ENCODE data around the gene JAK1.

Gene JAK1

GRCh38 chr1:64874666-64875065 is 91.7 kb downstream of the JAK1 start:
- H2AFZ ChIP-seq (ENCODE audit: low read depth, low read length), result no peak overlapping the region
- no peaks in the 10 kb centered on the region for H3K4me1 ChIP-seq (ENCODE audit: low read length)
- no peaks in the 10 kb centered on the region for H3K27me3 ChIP-seq (ENCODE audit: low read depth, low read length)
- H3K9ac ChIP-seq (ENCODE audit: low read length), result no peak overlapping the region
- no peak overlapping the region for H3K4me2 ChIP-seq (ENCODE audit: low read length)
- H3K36me3 ChIP-seq (replicated peaks; ENCODE audit: low read depth, low read length), result peaks cover 36% of the 10 kb centered on the region
- TF ChIP-seq, protein P1, sequence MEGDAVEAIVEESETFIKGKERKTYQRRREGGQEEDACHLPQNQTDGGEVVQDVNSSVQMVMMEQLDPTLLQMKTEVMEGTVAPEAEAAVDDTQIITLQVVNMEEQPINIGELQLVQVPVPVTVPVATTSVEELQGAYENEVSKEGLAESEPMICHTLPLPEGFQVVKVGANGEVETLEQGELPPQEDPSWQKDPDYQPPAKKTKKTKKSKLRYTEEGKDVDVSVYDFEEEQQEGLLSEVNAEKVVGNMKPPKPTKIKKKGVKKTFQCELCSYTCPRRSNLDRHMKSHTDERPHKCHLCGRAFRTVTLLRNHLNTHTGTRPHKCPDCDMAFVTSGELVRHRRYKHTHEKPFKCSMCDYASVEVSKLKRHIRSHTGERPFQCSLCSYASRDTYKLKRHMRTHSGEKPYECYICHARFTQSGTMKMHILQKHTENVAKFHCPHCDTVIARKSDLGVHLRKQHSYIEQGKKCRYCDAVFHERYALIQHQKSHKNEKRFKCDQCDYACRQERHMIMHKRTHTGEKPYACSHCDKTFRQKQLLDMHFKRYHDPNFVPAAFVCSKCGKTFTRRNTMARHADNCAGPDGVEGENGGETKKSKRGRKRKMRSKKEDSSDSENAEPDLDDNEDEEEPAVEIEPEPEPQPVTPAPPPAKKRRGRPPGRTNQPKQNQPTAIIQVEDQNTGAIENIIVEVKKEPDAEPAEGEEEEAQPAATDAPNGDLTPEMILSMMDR (IDR thresholded peaks at IDR 0.05; ENCODE audit: low read depth, low read length), result no peak
- H3K9me3 ChIP-seq (ENCODE audit: insufficient read depth, low read length), result no peaks in the 10 kb centered on the region
- H3K4me3 ChIP-seq (ENCODE audit: low read length), result no peak overlapping the region
- no peak overlapping the region for H3K27ac ChIP-seq (ENCODE audit: low read length)
- peaks cover 1% of the 10 kb centered on the region; the same call in 1 of the 2 replicates for H4K20me1 ChIP-seq (ENCODE audit: insufficient read depth, low read length)
- H3K79me2 ChIP-seq (ENCODE audit: low read length), result no peaks in the 10 kb centered on the region

- H3K9ac ChIP-seq (ENCODE audit: low read length), result no peak overlapping the region
- 0 out of 2 replicates have a peak, but pooled peaks cover 3% of the 10 kb centered on the region for H4K20me1 ChIP-seq (ENCODE audit: insufficient read depth, low read length)
- H3K4me3 ChIP-seq (ENCODE audit: low read length), result no peak overlapping the region
- no peaks in the 10 kb centered on the region for H3K79me2 ChIP-seq (ENCODE audit: low read length)
- no peak overlapping the region for H2AFZ ChIP-seq (ENCODE audit: low read depth, low read length)
- peaks cover 36% of the 10 kb centered on the region for H3K36me3 ChIP-seq (replicated peaks; ENCODE audit: low read depth, low read length)
- peaks cover 2% of the 10 kb centered on the region; the same call in 1 of the 2 replicates for H3K4me1 ChIP-seq (ENCODE audit: low read length)
- H3K4me2 ChIP-seq (ENCODE audit: low read length), result no peak overlapping the region
- no peaks in the 10 kb centered on the region for H3K27me3 ChIP-seq (ENCODE audit: low read depth, low read length)
- TF ChIP-seq EZH2phosphoT487 (IDR thresholded peaks at IDR 0.05; ENCODE audit: low read depth), result no peak
- TF ChIP-seq, protein P1 (IDR thresholded peaks at IDR 0.05; ENCODE audit: low read depth, low read length), result no peak
- H3K27ac ChIP-seq (ENCODE audit: low read length), result no peak overlapping the region
- H3K9me3 ChIP-seq (ENCODE audit: insufficient read depth, low read length), result no peaks in the 10 kb centered on the region
These were observed 92.8 kb downstream of the JAK1 start for GRCh38 chr1:64873576-64873975.

DNA sequence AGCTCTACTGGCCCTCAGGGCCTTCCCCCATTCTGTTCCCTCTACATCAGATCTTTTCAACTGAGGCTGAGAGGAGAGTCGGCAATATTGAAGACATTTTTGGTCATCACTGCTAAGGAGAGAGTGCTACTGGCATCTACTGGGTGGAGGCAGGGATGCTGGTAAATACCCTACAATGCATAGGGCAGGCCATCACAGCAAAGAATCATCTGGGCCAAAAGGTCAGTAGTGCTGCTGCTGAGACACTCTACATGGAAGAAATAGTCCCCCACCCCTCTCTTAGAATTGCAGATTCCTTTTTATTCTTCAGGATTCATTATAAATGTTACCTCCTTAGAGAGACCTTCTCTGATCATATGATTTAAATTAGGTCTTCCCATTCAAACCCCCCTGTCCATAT is 94.3 kb downstream of the JAK1 start:
- Histone ChIP-seq H3K4me2 (ENCODE audit: low read length) (no peak overlapping the region), H3K9ac (ENCODE audit: low read length) (no peak overlapping the region), H3K27me3 (ENCODE audit: low read depth, low read length) (no peaks in the 10 kb centered on the region), H3K27ac (ENCODE audit: low read length) (no peak overlapping the region), H4K20me1 (ENCODE audit: insufficient read depth, low read length) (0 out of 2 replicates have a peak, but pooled peaks cover 3% of the 10 kb centered on the region), H3K4me3 (ENCODE audit: low read length) (no peak overlapping the region), H3K9me3 (ENCODE audit: insufficient read depth, low read length) (no peaks in the 10 kb centered on the region), H3K4me1 (ENCODE audit: low read length) (peaks cover 4% of the 10 kb centered on the region; the same call in 1 of the 2 replicates), H2AFZ (ENCODE audit: low read depth, low read length) (no peak overlapping the region), H3K79me2 (ENCODE audit: low read length) (no peaks in the 10 kb centered on the region), H3K36me3 (replicated peaks; ENCODE audit: low read depth, low read length) (peaks cover 33% of the 10 kb centered on the region)
- TF ChIP-seq, protein P1 (IDR thresholded peaks at IDR 0.05; ENCODE audit: low read depth, low read length), result no peak
- no peak for TF ChIP-seq EZH2phosphoT487 (IDR thresholded peaks at IDR 0.05; ENCODE audit: low read depth)

GRCh38 chr1:64871256-64871655 is 95.1 kb downstream of the JAK1 start:
- H3K4me2 ChIP-seq (ENCODE audit: low read length), result no peak overlapping the region
- TF ChIP-seq, protein P1 (IDR thresholded peaks at IDR 0.05; ENCODE audit: low read depth, low read length), result no peak
- TF ChIP-seq EZH2phosphoT487 (IDR thresholded peaks at IDR 0.05; ENCODE audit: low read depth), result no peak
- H3K36me3 ChIP-seq (replicated peaks; ENCODE audit: low read depth, low read length), result peaks cover 39% of the 10 kb centered on the region
- no peaks in the 10 kb centered on the region for H3K27me3 ChIP-seq (ENCODE audit: low read depth, low read length)
- H3K9ac ChIP-seq (ENCODE audit: low read length), result no peak overlapping the region
- H2AFZ ChIP-seq (ENCODE audit: low read depth, low read length), result no peak overlapping the region
- no peak overlapping the region for H3K27ac ChIP-seq (ENCODE audit: low read length)
- no peak overlapping the region for H3K4me3 ChIP-seq (ENCODE audit: low read length)
- peaks cover 4% of the 10 kb centered on the region; the same call in 1 of the 2 replicates for H3K4me1 ChIP-seq (ENCODE audit: low read length)
- H3K79me2 ChIP-seq (ENCODE audit: low read length), result no peaks in the 10 kb centered on the region
- 0 out of 2 replicates have a peak, but pooled peaks cover 3% of the 10 kb centered on the region for H4K20me1 ChIP-seq (ENCODE audit: insufficient read depth, low read length)
- H3K9me3 ChIP-seq (ENCODE audit: insufficient read depth, low read length), result no peaks in the 10 kb centered on the region

Measured in OCI-LY3 (cell line).